GM23338 (cell line): ENCODE results near the gene INO80. TPM values are rescaled to one million over a fixed set of nuclear protein-coding genes. Genes with fewer than 3 reads are reported as not detected.

Source experiments
- ATAC-seq: fragments of 200-7000 bp; cut with Tn5 transposase; 3 replicates; pipeline ENCODE4 v1.9.1; 2020
- DNase-seq: peaks from one replicate; pipeline ENCODE4 v3.0.0-alpha.2; 2015; ENCODE audit warnings: low spot score
- H2AFZ ChIP-seq: fragments of 200-600 bp; sonication (generic); 2 replicates; pipeline ENCODE4 v1.8.0; 2016; ENCODE audit warnings: antibody characterized with exemption, mild to moderate bottlenecking, moderate library complexity
- H3F3A ChIP-seq: fragments of 200-600 bp; sonication (generic); replicated peaks from 2 replicates; pipeline ENCODE4 v1.8.0; 2017; ENCODE audit warnings: antibody characterized with exemption, mixed run types, low read depth
- H3K27ac ChIP-seq: fragments of 200-600 bp; sonication (generic); 2 replicates; pipeline ENCODE4 v1.6.1; 2016; ENCODE audit warnings: low read depth
- H3K27me3 ChIP-seq: fragments of 200-600 bp; sonication (generic); 2 replicates; pipeline ENCODE4 v1.8.0; 2016; ENCODE audit warnings: mild to moderate bottlenecking, mixed run types, moderate library complexity; ENCODE audit not compliant: insufficient read depth
- H3K36me3 ChIP-seq: fragments of 200-600 bp; sonication (generic); 2 replicates; pipeline ENCODE4 v1.8.0; 2016; ENCODE audit warnings: mild to moderate bottlenecking; ENCODE audit not compliant: insufficient read depth
- H3K4me1 ChIP-seq: fragments of 200-600 bp; sonication (generic); 2 replicates; pipeline ENCODE4 v1.8.0; 2016; ENCODE audit warnings: mild to moderate bottlenecking, moderate library complexity; ENCODE audit not compliant: insufficient read depth
- H3K4me2 ChIP-seq: fragments of 200-600 bp; sonication (generic); 2 replicates; pipeline ENCODE4 v1.7.1; 2017; ENCODE audit warnings: mixed run types
- H3K4me3 ChIP-seq: fragments of 200-600 bp; sonication (generic); 2 replicates; pipeline ENCODE4 v1.6.1; 2016; ENCODE audit warnings: mixed run types
- H3K79me2 ChIP-seq: fragments of 200-600 bp; sonication (generic); replicated peaks from 2 replicates; pipeline ENCODE4 v1.8.0; 2017; ENCODE audit warnings: mild to moderate bottlenecking; ENCODE audit not compliant: insufficient read depth
- H3K9me2 ChIP-seq: fragments of 200-600 bp; sonication (generic); 2 replicates; pipeline ENCODE4 v1.8.0; 2017; ENCODE audit not compliant: insufficient read depth
- H4K20me1 ChIP-seq: fragments of 200-600 bp; sonication (generic); replicated peaks from 2 replicates; pipeline ENCODE4 v1.8.0; 2017; ENCODE audit warnings: mild to moderate bottlenecking; ENCODE audit not compliant: insufficient read depth
- H3K27ac Mint-ChIP-seq: 2 replicates; pipeline ENCODE4 v1.8.0; 2020; ENCODE audit warnings: inconsistent platforms, mild to moderate bottlenecking, moderate library complexity, mixed read lengths
- H3K27me3 Mint-ChIP-seq: 3 replicates; pipeline ENCODE4 v1.8.0; 2022; ENCODE audit warnings: low read depth, mild to moderate bottlenecking, moderate library complexity, mixed read lengths, inconsistent platforms; ENCODE audit not compliant: insufficient read depth, poor library complexity
- H3K36me3 Mint-ChIP-seq: 3 replicates; pipeline ENCODE4 v1.8.0; 2021; ENCODE audit warnings: low read depth, mild to moderate bottlenecking, inconsistent platforms, moderate library complexity, mixed read lengths
- H3K4me1 Mint-ChIP-seq: 3 replicates; pipeline ENCODE4 v1.8.0; 2020; ENCODE audit warnings: mild to moderate bottlenecking, inconsistent platforms, mixed read lengths
- H3K4me3 Mint-ChIP-seq: 3 replicates; pipeline ENCODE4 v1.8.0; 2021; ENCODE audit warnings: moderate library complexity, mild to moderate bottlenecking, inconsistent platforms, mixed read lengths
- H3K9me3 Mint-ChIP-seq: 3 replicates; pipeline ENCODE4 v1.8.0; 2020; ENCODE audit warnings: moderate library complexity, mild to moderate bottlenecking, inconsistent platforms, mixed read lengths
- ETS1 ChIP-seq: IDR thresholded peaks from 2 replicates; pipeline ENCODE4 v1.6.1; 2016; ENCODE audit warnings: antibody characterized with exemption
- EZH2 ChIP-seq: fragments of 200-600 bp; sonication (generic); IDR thresholded peaks from one replicate; pipeline ENCODE4 v1.8.0; 2017; ENCODE audit warnings: antibody characterized with exemption, mild to moderate bottlenecking, low read depth; ENCODE audit not compliant: unreplicated experiment
- polyA plus RNA-seq: library from polyadenylated mRNA; unstranded; fragments of >200 nt; fragmentation: Nextera tagmentation; extraction: Ambion mirVana; gene quantifications from 2 replicates; pipeline ENCODE4 v1.2.1, GENCODE V29; 2016
- total RNA-seq: library from RNA; depleted of rRNA; stranded (reverse); fragments of >200 nt; shearing (Covaris generic); gene quantifications from 2 replicates; pipeline ENCODE4 v1.2.3, GENCODE V29; 2014
- TF ChIP-seq, protein P1 (sequence below): fragments of 250-450 bp; sonication (Bioruptor Pico); IDR thresholded peaks from 2 replicates; pipeline ENCODE4 v1.5.0; 2020; ENCODE audit warnings: mild to moderate bottlenecking, moderate library complexity
- TF ChIP-seq, protein P2 (sequence below): IDR thresholded peaks from one replicate; pipeline ENCODE4 v1.6.1; 2018; ENCODE audit warnings: antibody characterized with exemption; ENCODE audit not compliant: unreplicated experiment
- TF ChIP-seq, protein P3 (sequence below), 2 experiments: fragments of 200-600 bp in 1 of 2; sonication (generic) in 1 of 2; conservative IDR thresholded peaks; 2 replicates each; pipeline versions ENCODE4 v1.5.1 to v1.6.1; 2016 to 2017; ENCODE audit warnings: antibody characterized with exemption in 2 of 2, low read depth in 2 of 2, mild to moderate bottlenecking in 2 of 2, moderate library complexity in 1 of 2

INO80 gene
- total and polyA plus RNA-seq, 2 experiments from 2014 or later = 6.5 to 24.9 TPM

DNA sequence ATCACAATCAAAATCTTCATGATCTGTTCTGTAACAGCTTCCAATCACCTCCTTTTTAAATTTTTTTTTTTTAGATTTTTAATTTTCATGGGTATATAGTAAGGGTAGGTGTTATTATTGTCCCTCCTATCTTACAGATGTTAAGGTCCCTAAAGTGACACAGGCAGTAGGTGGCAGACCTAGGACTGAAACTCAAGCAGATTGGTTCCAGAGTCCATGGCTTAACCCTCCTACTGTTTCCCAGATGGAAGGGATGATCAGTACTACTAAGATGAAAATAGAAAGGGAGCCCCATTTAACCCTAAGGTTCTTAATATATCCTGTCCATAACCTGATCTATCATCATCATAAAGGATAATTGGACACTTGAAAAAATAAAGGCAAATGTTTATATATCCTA is 105.7 kb downstream of the INO80 start:
- Histone ChIP-seq H3K27me3 (no peaks in the 10 kb centered on the region), H3K36me3 (peaks cover 8% of the 10 kb centered on the region; the same call in 1 of the 2 replicates)
- TF ChIP-seq, protein P1, sequence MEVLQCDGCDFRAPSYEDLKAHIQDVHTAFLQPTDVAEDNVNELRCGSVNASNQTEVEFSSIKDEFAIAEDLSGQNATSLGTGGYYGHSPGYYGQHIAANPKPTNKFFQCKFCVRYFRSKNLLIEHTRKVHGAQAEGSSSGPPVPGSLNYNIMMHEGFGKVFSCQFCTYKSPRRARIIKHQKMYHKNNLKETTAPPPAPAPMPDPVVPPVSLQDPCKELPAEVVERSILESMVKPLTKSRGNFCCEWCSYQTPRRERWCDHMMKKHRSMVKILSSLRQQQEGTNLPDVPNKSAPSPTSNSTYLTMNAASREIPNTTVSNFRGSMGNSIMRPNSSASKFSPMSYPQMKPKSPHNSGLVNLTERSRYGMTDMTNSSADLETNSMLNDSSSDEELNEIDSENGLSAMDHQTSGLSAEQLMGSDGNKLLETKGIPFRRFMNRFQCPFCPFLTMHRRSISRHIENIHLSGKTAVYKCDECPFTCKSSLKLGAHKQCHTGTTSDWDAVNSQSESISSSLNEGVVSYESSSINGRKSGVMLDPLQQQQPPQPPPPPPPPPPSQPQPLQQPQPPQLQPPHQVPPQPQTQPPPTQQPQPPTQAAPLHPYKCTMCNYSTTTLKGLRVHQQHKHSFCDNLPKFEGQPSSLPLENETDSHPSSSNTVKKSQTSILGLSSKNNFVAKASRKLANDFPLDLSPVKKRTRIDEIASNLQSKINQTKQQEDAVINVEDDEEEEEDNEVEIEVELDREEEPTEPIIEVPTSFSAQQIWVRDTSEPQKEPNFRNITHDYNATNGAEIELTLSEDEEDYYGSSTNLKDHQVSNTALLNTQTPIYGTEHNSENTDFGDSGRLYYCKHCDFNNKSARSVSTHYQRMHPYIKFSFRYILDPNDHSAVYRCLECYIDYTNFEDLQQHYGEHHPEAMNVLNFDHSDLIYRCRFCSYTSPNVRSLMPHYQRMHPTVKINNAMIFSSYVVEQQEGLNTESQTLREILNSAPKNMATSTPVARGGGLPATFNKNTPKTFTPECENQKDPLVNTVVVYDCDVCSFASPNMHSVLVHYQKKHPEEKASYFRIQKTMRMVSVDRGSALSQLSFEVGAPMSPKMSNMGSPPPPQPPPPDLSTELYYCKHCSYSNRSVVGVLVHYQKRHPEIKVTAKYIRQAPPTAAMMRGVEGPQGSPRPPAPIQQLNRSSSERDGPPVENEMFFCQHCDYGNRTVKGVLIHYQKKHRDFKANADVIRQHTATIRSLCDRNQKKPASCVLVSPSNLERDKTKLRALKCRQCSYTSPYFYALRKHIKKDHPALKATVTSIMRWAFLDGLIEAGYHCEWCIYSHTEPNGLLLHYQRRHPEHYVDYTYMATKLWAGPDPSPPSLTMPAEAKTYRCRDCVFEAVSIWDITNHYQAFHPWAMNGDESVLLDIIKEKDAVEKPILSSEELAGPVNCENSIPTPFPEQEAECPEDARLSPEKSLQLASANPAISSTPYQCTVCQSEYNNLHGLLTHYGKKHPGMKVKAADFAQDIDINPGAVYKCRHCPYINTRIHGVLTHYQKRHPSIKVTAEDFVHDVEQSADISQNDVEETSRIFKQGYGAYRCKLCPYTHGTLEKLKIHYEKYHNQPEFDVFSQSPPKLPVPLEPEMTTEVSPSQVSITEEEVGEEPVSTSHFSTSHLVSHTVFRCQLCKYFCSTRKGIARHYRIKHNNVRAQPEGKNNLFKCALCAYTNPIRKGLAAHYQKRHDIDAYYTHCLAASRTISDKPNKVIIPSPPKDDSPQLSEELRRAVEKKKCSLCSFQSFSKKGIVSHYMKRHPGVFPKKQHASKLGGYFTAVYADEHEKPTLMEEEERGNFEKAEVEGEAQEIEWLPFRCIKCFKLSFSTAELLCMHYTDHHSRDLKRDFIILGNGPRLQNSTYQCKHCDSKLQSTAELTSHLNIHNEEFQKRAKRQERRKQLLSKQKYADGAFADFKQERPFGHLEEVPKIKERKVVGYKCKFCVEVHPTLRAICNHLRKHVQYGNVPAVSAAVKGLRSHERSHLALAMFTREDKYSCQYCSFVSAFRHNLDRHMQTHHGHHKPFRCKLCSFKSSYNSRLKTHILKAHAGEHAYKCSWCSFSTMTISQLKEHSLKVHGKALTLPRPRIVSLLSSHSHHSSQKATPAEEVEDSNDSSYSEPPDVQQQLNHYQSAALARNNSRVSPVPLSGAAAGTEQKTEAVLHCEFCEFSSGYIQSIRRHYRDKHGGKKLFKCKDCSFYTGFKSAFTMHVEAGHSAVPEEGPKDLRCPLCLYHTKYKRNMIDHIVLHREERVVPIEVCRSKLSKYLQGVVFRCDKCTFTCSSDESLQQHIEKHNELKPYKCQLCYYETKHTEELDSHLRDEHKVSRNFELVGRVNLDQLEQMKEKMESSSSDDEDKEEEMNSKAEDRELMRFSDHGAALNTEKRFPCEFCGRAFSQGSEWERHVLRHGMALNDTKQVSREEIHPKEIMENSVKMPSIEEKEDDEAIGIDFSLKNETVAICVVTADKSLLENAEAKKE = no peak
- no peak for TF ChIP-seq EZH2
- TF ChIP-seq, protein P2, sequence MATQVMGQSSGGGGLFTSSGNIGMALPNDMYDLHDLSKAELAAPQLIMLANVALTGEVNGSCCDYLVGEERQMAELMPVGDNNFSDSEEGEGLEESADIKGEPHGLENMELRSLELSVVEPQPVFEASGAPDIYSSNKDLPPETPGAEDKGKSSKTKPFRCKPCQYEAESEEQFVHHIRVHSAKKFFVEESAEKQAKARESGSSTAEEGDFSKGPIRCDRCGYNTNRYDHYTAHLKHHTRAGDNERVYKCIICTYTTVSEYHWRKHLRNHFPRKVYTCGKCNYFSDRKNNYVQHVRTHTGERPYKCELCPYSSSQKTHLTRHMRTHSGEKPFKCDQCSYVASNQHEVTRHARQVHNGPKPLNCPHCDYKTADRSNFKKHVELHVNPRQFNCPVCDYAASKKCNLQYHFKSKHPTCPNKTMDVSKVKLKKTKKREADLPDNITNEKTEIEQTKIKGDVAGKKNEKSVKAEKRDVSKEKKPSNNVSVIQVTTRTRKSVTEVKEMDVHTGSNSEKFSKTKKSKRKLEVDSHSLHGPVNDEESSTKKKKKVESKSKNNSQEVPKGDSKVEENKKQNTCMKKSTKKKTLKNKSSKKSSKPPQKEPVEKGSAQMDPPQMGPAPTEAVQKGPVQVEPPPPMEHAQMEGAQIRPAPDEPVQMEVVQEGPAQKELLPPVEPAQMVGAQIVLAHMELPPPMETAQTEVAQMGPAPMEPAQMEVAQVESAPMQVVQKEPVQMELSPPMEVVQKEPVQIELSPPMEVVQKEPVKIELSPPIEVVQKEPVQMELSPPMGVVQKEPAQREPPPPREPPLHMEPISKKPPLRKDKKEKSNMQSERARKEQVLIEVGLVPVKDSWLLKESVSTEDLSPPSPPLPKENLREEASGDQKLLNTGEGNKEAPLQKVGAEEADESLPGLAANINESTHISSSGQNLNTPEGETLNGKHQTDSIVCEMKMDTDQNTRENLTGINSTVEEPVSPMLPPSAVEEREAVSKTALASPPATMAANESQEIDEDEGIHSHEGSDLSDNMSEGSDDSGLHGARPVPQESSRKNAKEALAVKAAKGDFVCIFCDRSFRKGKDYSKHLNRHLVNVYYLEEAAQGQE = no peak
- TF ChIP-seq ETS1 = no peak
- TF ChIP-seq, protein P3, sequence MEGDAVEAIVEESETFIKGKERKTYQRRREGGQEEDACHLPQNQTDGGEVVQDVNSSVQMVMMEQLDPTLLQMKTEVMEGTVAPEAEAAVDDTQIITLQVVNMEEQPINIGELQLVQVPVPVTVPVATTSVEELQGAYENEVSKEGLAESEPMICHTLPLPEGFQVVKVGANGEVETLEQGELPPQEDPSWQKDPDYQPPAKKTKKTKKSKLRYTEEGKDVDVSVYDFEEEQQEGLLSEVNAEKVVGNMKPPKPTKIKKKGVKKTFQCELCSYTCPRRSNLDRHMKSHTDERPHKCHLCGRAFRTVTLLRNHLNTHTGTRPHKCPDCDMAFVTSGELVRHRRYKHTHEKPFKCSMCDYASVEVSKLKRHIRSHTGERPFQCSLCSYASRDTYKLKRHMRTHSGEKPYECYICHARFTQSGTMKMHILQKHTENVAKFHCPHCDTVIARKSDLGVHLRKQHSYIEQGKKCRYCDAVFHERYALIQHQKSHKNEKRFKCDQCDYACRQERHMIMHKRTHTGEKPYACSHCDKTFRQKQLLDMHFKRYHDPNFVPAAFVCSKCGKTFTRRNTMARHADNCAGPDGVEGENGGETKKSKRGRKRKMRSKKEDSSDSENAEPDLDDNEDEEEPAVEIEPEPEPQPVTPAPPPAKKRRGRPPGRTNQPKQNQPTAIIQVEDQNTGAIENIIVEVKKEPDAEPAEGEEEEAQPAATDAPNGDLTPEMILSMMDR (conservative IDR thresholded peaks at IDR 0.05; ENCODE audit: low read depth in 2 of 2) = 0 out of 4 replicates have a peak, but pooled peaks of 1 of the 2 experiments have one; percentile 1

More for the DNA sequence above, 105.7 kb downstream of the INO80 start:
- no peak for ATAC-seq
- no peak overlapping the region for H2AFZ ChIP-seq
- H3K4me3 ChIP-seq = no peak overlapping the region
- DNase-seq = no peak
- no peaks in the 10 kb centered on the region for H3K9me2 ChIP-seq
- Mint-ChIP-seq H3K9me3 (no peaks in the 10 kb centered on the region), H3K27me3 (peaks cover 2% of the 10 kb centered on the region), H3K27ac (no peak overlapping the region), H3K4me1 (no peaks in the 10 kb centered on the region), H3K36me3 (peaks cover 20% of the 10 kb centered on the region; the same call in 2 of the 3 replicates), H3K4me3 (no peak overlapping the region)
- H3K79me2 ChIP-seq = no peaks in the 10 kb centered on the region; the same call in 1 of the 2 replicates
- H3K4me1 ChIP-seq = no peaks in the 10 kb centered on the region; the same call in 1 of the 2 replicates
- no peaks in the 10 kb centered on the region for H3F3A ChIP-seq
- no peak overlapping the region for H3K27ac ChIP-seq
- H4K20me1 ChIP-seq = peaks cover 2% of the 10 kb centered on the region; the same call in 1 of the 2 replicates
- H3K4me2 ChIP-seq = no peak overlapping the region
